ENCODE data around the gene MAGEF1. TPM values are rescaled to one million over a fixed set of nuclear protein-coding genes. Genes with fewer than 3 reads are reported as not detected.

MAGEF1 gene
- total and polyA plus RNA-seq, 2 of the 13 experiments (the other 11 are each of a cell fraction or from before 2014, with no cell fraction given) = 26.0 to 62.4 TPM

GRCh38 chr3:184711493-184712247 lies at the start of gene MAGEF1 (continued):
- TF ChIP-seq POGK (CRISPR knock-in tag; conservative IDR thresholded peaks at IDR 0.05) (peak; percentile 85), SRSF4 (IDR thresholded peaks at IDR 0.05; ENCODE audit: low read depth, low read length, poor library complexity, severe bottlenecking) (no peak), ZSCAN20 (CRISPR knock-in tag; IDR thresholded peaks at IDR 0.05; ENCODE audit: borderline replicate concordance) (peak; percentile 72; the same call in 1 of the 2 replicates), ZNF280B (CRISPR knock-in tag; IDR thresholded peaks at IDR 0.05; ENCODE audit: borderline replicate concordance) (no peak), TCF12 (IDR thresholded peaks at IDR 0.05) (no peak), TCF12 (CRISPR knock-in tag; IDR thresholded peaks at IDR 0.05) (peak; percentile 67; the same call in 1 of the 2 replicates), NR3C1 (CRISPR knock-in tag; IDR thresholded peaks at IDR 0.05) (no peak), DZIP1 (CRISPR knock-in tag; IDR thresholded peaks at IDR 0.05) (peak; percentile 44; the same call in 1 of the 2 replicates), ADNP (CRISPR knock-in tag; IDR thresholded peaks at IDR 0.05) (no peak), ZFP1 (CRISPR knock-in tag; IDR thresholded peaks at IDR 0.05) (no peak), ZBTB8A (CRISPR knock-in tag; IDR thresholded peaks at IDR 0.05; ENCODE audit: borderline replicate concordance, low read depth) (no peak), CC2D1A (CRISPR knock-in tag; IDR thresholded peaks at IDR 0.05) (no peak), SETDB1 (CRISPR knock-in tag; IDR thresholded peaks at IDR 0.05; ENCODE audit: borderline replicate concordance) (no peak), NFYC (CRISPR knock-in tag; IDR thresholded peaks at IDR 0.05) (no peak), ZNF564 (CRISPR knock-in tag; IDR thresholded peaks at IDR 0.05) (peak; percentile 77), ZNF747 (CRISPR knock-in tag; IDR thresholded peaks at IDR 0.05; ENCODE audit: borderline replicate concordance) (peak; percentile 97), ZNF737 (CRISPR knock-in tag; IDR thresholded peaks at IDR 0.05; ENCODE audit: borderline replicate concordance) (peak; percentile 89), ZMYM2 (CRISPR knock-in tag; IDR thresholded peaks at IDR 0.05) (no peak), ELF4 (CRISPR knock-in tag; IDR thresholded peaks at IDR 0.05; ENCODE audit: borderline replicate concordance) (peak; percentile 49; the same call in 1 of the 2 replicates), MYC (CRISPR knock-in tag; IDR thresholded peaks at IDR 0.05; ENCODE audit: borderline replicate concordance) (peak; percentile 76), GLMP (CRISPR knock-in tag; IDR thresholded peaks at IDR 0.05; ENCODE audit: borderline replicate concordance) (no peak), NFKB2 (CRISPR knock-in tag; IDR thresholded peaks at IDR 0.05; ENCODE audit: borderline replicate concordance) (peak; percentile 68; the same call in 1 of the 2 replicates), KLF12 (CRISPR knock-in tag; IDR thresholded peaks at IDR 0.05; ENCODE audit: borderline replicate concordance) (no peak)
